Vagina (tissue), 2 donors: Measurements from ENCODE around the gene SMCR8. TPM values are rescaled to one million over a fixed set of nuclear protein-coding genes. Genes with fewer than 3 reads are reported as not detected.

ENCODE experiments used
- DNase-seq, 2 donors: peaks; one replicate each; pipeline ENCODE4 v3.0.0-alpha.2; 2017; ENCODE audit errors: extremely low spot score in 2 of 2
- H3K27ac ChIP-seq: fragments of 200-600 bp; sonication (generic); one replicate; pipeline ENCODE4 v1.5.1; 2019
- H3K27me3 ChIP-seq: fragments of 200-600 bp; sonication (generic); one replicate; pipeline ENCODE4 v1.5.1; 2019
- H3K36me3 ChIP-seq, 2 donors: fragments of 200-600 bp; sonication (generic); one replicate each; pipeline ENCODE4 v1.5.1; 2017 to 2019
- H3K4me1 ChIP-seq: fragments of 200-600 bp; sonication (generic); one replicate; pipeline ENCODE4 v1.5.1; 2019
- H3K4me3 ChIP-seq, 2 donors: fragments of 200-600 bp; sonication (generic); 1 replicate in 1 of 2; 2 replicates in 1 of 2; pipeline ENCODE4 v1.5.1; 2016 to 2019
- H3K9me3 ChIP-seq: fragments of 200-600 bp; sonication (generic); one replicate; pipeline ENCODE4 v1.5.1; 2019
- POLR2A ChIP-seq, 2 donors: fragments of 450-650 bp; IDR thresholded peaks; one replicate each; pipeline ENCODE4 v1.6.1; 2017; ENCODE audit warnings: antibody characterized with exemption in 2 of 2, mild to moderate bottlenecking in 2 of 2, moderate library complexity in 2 of 2
- POLR2AphosphoS5 ChIP-seq, 2 donors: sonication (generic); formaldehyde crosslinking; IDR thresholded peaks; one replicate each; pipeline ENCODE4 v1.9.0; 2017; ENCODE audit warnings: antibody characterized with exemption in 2 of 2, mild to moderate bottlenecking in 2 of 2, low read depth in 1 of 2; ENCODE audit not compliant: insufficient read depth in 1 of 2
- intact Hi-C: fragments of 100-400 bp; cut with DNase I; formaldehyde crosslinking; loops from one replicate; pipeline ENCODE4 v1.15.1; 2023
- total RNA-seq: library from RNA; depleted of rRNA; stranded (reverse); fragments of >200 nt; gene quantifications from one replicate; pipeline ENCODE4 v1.2.3, GENCODE V29; 2016
- TF ChIP-seq, protein P1 (sequence below), 3 experiments: fragments of 450-650 bp in 2 of 3; fragments of 200-600 bp in 1 of 3; sonication (generic) in 1 of 3; IDR thresholded peaks; one replicate each; pipeline ENCODE4 v1.5.1; 2017 to 2019; ENCODE audit warnings: antibody characterized with exemption in 3 of 3, mild to moderate bottlenecking in 2 of 3, moderate library complexity in 2 of 3

The SMCR8 gene
- total RNA-seq, 1 donor from 2014 or later = 11.0 TPM

DNA sequence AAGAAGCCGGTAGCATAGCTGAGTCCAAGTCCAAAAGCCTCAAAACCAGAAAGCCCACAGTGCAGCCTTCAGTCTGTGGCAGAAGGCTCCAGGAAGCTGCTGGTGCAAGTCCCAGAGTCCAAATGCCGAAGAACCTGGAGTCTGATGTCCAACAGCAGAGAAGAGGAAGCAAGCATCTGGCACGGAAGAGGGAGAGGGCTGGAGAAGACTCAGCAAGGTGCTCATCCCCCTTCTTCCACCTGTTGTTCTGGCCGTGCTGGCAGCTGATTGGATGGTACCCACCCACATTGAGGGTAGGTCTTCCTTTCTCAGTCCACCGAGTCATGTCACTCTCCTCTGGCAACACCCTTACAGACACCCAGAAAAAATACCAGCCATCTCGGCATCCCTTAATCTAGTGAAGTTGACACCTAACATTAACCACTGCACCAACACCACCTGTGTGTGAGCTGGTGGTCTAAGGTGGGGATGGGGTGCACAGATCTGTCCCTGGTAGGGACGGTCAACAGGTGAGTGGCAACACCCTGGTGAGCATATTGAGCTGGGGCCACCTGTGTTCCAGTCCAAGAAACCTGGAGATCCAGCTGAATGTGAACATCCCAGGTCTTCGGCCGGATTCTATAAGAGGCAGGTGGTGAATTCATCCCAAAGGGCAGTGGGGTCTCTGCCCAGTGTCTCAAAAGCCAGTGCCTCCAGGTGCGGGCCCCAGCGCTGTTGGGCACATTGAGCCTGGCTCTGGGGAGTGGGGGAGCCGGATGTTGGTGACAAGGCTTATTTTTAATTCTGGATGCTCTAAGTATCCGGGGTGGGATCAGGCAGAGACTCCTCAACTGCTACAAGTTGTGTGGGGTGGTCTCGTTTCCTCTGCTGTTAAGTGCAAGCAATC is 44.8 kb upstream of the SMCR8 start:
- Histone ChIP-seq H3K9me3 (no peaks in the 10 kb centered on the region), H3K27ac (no peak overlapping the region), H3K4me3 (no peak overlapping the region), H3K27me3 (no peaks in the 10 kb centered on the region), H3K36me3 (peaks cover 0 to 25% of the 10 kb centered on the region in 2 donors), H3K4me1 (no peaks in the 10 kb centered on the region)
- intact Hi-C loops = no loop called here
- TF ChIP-seq POLR2A (IDR thresholded peaks at IDR 0.05) (no peak), POLR2AphosphoS5 (IDR thresholded peaks at IDR 0.05; ENCODE audit: insufficient read depth in 1 of 2, low read depth in 1 of 2) (no peak)
- TF ChIP-seq, protein P1, sequence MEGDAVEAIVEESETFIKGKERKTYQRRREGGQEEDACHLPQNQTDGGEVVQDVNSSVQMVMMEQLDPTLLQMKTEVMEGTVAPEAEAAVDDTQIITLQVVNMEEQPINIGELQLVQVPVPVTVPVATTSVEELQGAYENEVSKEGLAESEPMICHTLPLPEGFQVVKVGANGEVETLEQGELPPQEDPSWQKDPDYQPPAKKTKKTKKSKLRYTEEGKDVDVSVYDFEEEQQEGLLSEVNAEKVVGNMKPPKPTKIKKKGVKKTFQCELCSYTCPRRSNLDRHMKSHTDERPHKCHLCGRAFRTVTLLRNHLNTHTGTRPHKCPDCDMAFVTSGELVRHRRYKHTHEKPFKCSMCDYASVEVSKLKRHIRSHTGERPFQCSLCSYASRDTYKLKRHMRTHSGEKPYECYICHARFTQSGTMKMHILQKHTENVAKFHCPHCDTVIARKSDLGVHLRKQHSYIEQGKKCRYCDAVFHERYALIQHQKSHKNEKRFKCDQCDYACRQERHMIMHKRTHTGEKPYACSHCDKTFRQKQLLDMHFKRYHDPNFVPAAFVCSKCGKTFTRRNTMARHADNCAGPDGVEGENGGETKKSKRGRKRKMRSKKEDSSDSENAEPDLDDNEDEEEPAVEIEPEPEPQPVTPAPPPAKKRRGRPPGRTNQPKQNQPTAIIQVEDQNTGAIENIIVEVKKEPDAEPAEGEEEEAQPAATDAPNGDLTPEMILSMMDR (IDR thresholded peaks at IDR 0.05) = no peak
- no peak for DNase-seq

DNA sequence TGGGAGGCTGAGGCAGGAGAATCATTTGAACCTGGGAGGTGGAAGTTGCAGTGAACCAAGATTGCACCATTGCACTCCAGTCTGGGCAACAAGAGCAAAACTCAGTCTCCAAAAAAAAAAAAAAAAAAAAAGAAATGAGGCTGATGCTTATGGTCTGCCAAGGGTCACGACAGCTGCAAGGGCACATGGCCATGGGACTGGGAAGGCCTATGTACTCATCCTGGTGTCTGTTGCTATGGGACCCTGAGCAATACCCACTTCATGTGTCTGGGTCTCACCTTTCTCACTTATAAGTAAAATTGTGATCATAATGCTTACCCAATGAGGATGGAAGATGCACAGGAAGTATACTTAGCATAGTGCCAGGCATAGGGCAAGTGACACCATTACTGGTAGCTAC is 38.0 kb upstream of the SMCR8 start:
- H3K27me3 ChIP-seq = no peaks in the 10 kb centered on the region
- DNase-seq = no peak
- H3K36me3 ChIP-seq = peaks cover 0 to 73% of the 10 kb centered on the region in 2 donors

DNA sequence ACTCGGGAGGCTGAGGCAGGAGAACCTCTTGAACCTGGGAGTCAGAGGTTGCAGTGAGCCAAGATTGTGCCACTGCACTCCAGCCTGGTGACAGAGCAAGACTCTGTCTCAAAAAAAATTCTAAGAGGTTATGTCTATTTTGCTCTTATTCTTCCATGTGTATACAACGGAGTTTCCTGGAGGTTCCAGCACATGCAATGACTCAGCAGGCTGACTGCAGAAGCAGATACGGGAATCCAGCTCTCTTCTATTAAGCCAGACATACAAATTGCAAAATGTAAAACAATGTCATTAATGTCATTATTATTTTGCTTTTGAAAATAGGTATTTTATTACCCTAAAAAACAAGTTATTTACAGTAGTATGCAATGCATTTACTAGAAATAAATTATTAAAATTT is 36.2 kb upstream of the SMCR8 start:
- Histone ChIP-seq H3K36me3 (peaks cover 0 to 83% of the 10 kb centered on the region in 2 donors), H3K27ac (no peak overlapping the region), H3K9me3 (no peaks in the 10 kb centered on the region), H3K4me1 (no peaks in the 10 kb centered on the region), H3K4me3 (no peak overlapping the region), H3K27me3 (no peaks in the 10 kb centered on the region)
- no peak for DNase-seq
- TF ChIP-seq POLR2AphosphoS5 (IDR thresholded peaks at IDR 0.05; ENCODE audit: insufficient read depth in 1 of 2, low read depth in 1 of 2) (no peak), POLR2A (IDR thresholded peaks at IDR 0.05) (no peak)
- TF ChIP-seq, protein P1 (IDR thresholded peaks at IDR 0.05) = no peak
- intact Hi-C loops = no loop called here

More for the DNA sequence above, 38.0 kb upstream of the SMCR8 start:
- TF ChIP-seq POLR2A (IDR thresholded peaks at IDR 0.05) = no peak
- TF ChIP-seq, protein P1 (IDR thresholded peaks at IDR 0.05) = no peak
- TF ChIP-seq POLR2AphosphoS5 (IDR thresholded peaks at IDR 0.05; ENCODE audit: insufficient read depth in 1 of 2, low read depth in 1 of 2) = no peak
- H3K9me3 ChIP-seq = no peaks in the 10 kb centered on the region
- no peak overlapping the region for H3K4me3 ChIP-seq
- intact Hi-C loops = no loop called here
- no peak overlapping the region for H3K27ac ChIP-seq
- no peaks in the 10 kb centered on the region for H3K4me1 ChIP-seq

DNA sequence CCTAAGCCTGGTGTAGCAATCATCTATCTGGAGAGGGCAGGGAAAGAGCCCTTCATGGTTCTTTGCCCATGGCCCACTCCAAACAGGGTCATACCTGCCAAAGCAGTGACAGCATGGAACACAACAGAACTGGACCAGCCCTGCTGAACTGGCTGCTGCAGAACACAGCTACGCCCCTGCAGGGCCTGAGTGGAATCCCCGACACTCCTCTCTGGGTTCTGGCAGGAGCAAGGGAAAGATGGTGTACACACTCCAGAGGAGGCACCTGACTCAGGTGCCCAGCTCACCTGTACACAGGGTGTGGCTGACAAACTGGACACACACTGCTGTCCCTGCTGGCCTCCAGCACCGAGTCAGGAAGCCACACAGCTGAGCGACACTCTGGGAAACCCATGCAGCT is 34.8 kb upstream of the SMCR8 start:
- H3K36me3 ChIP-seq = peaks cover 0 to 82% of the 10 kb centered on the region in 2 donors
- H3K9me3 ChIP-seq = no peaks in the 10 kb centered on the region
- no peak for DNase-seq
- H3K4me3 ChIP-seq = no peak overlapping the region
- H3K27me3 ChIP-seq = no peaks in the 10 kb centered on the region
- intact Hi-C loops = no loop called here
- TF ChIP-seq POLR2A (IDR thresholded peaks at IDR 0.05) (no peak), POLR2AphosphoS5 (IDR thresholded peaks at IDR 0.05; ENCODE audit: insufficient read depth in 1 of 2, low read depth in 1 of 2) (no peak)
- TF ChIP-seq, protein P1 (IDR thresholded peaks at IDR 0.05) = no peak
- no peaks in the 10 kb centered on the region for H3K4me1 ChIP-seq
- no peak overlapping the region for H3K27ac ChIP-seq

DNA sequence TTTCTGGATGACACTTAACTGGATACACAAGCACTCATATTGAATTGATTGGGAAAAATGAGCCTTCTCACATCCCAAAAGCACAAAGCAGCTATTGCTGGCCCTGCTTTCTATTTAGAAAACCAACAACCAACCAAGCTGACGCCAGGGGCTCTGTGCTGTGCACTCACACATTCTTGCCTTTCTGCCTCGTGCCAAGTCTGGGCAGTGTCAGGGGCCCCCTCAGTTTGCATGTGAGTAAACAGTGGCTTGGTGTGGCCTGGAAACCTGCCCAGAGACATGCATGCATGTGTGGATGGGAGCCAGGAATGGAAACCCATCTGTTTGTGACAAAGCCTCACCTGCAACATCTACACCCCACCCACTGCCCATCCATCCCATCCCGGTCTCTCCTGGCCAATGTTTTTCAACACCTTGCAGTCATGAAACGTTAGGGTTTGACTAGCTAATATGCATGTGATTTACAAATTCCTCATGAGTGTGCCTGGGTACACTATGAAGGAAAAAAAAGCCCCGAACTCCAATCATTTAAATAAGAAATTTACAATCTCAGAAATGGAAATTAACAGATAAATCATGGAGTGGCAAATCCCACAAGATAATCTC is 34.2 kb upstream of the SMCR8 start:
- TF ChIP-seq POLR2A (IDR thresholded peaks at IDR 0.05) = no peak
- TF ChIP-seq, protein P1 (IDR thresholded peaks at IDR 0.05) = no peak
- no peak for TF ChIP-seq POLR2AphosphoS5 (IDR thresholded peaks at IDR 0.05; ENCODE audit: insufficient read depth in 1 of 2, low read depth in 1 of 2)
- Histone ChIP-seq H3K4me3 (no peak overlapping the region), H3K27me3 (no peaks in the 10 kb centered on the region), H3K9me3 (no peaks in the 10 kb centered on the region), H3K36me3 (peaks cover 0 to 86% of the 10 kb centered on the region in 2 donors), H3K27ac (no peak overlapping the region), H3K4me1 (no peaks in the 10 kb centered on the region)
- intact Hi-C loops = no loop called here
- DNase-seq = no peak
